ENCODE data around the gene IFT57. TPM values are rescaled to one million over a fixed set of nuclear protein-coding genes. Genes with fewer than 3 reads are reported as not detected.

The IFT57 gene
- polyA plus RNA-seq, 1 of the 3 experiments (the other 2 are of a cell fraction), result 81.6 TPM

GRCh38 chr3:108134555-108134880 is 87.7 kb downstream of the IFT57 start (continued):
- TF ChIP-seq USF2 (IDR thresholded peaks at IDR 0.05; ENCODE audit: borderline replicate concordance, low read depth, low read length), result no peak
- TF ChIP-seq MEF2A (IDR thresholded peaks at IDR 0.05; ENCODE audit: borderline replicate concordance, low read depth), result no peak
- no peak for TF ChIP-seq YY1 (IDR thresholded peaks at IDR 0.05; ENCODE audit: low read depth)
- TF ChIP-seq RAD21 (IDR thresholded peaks at IDR 0.05; ENCODE audit: low read length), result no peak
- no peak for TF ChIP-seq RXRA (IDR thresholded peaks at IDR 0.05; ENCODE audit: borderline replicate concordance, low read depth)
- TF ChIP-seq MAX (IDR thresholded peaks at IDR 0.05; ENCODE audit: low read depth), result no peak
- no peak for TF ChIP-seq RCOR1 (IDR thresholded peaks at IDR 0.05; ENCODE audit: low read length)
- no peak for TF ChIP-seq POLR2AphosphoS5 (IDR thresholded peaks at IDR 0.05; ENCODE audit: low read depth, low read length)

GRCh38 chr3:108133858-108134554 is 88.2 kb downstream of the IFT57 start:
- peaks cover 11% of the 10 kb centered on the region for H3F3A ChIP-seq (replicated peaks; ENCODE audit: insufficient read depth)

More at GRCh38 chr3:108133858-108134554, 88.2 kb downstream of the IFT57 start:
- CTCF ChIA-PET, result no interaction called here
- H3K4me2 ChIP-seq, result no peak overlapping the region
- no peak overlapping the region for H3K4me3 ChIP-seq (ENCODE audit: low read depth in 2 of 2, low read length in 1 of 2)
- H4K20me1 ChIP-seq (ENCODE audit: insufficient read depth), result no peaks in the 10 kb centered on the region
- no peaks in the 10 kb centered on the region for H3K9me3 ChIP-seq
- H2AFZ ChIP-seq (ENCODE audit: low read depth), result no peak overlapping the region
- no peak for DNase-seq
- H3K79me2 ChIP-seq (ENCODE audit: insufficient read depth), result no peaks in the 10 kb centered on the region
- no peaks in the 10 kb centered on the region for H3K27me3 ChIP-seq (ENCODE audit: insufficient read depth)
- POLR2A ChIA-PET, result no interaction called here
- H3K9ac ChIP-seq, result no peak overlapping the region
- WGBS (ENCODE audit: low lambda C conversion rate), result 85% methylated on average over 5 of the region's 5 CpGs
- TF ChIP-seq NFIC (IDR thresholded peaks at IDR 0.05; ENCODE audit: borderline replicate concordance) (no peak), USF2 (IDR thresholded peaks at IDR 0.05; ENCODE audit: borderline replicate concordance, low read depth, low read length) (no peak), CTCF (IDR thresholded peaks at IDR 0.05) (no peak)
- H3K4me1 ChIP-seq (ENCODE audit: control insufficient read depth in 1 of 2, insufficient read depth in 2 of 2, low read depth in 1 of 2, low read length in 1 of 2), result peaks cover 4 to 27% of the 10 kb centered on the region in 2 experiments; a peak in 3 of 4 replicates
- no peak overlapping the region for H3K27ac ChIP-seq (ENCODE audit: low read depth in 2 of 2, low read length in 1 of 2)
- no peaks in the 10 kb centered on the region for H3K9me2 ChIP-seq
- H3K36me3 ChIP-seq (replicated peaks in 1 of 2; ENCODE audit: control insufficient read depth in 1 of 2, insufficient read depth in 2 of 2, low read length in 1 of 2), result no peaks in the 10 kb centered on the region

Data from SK-N-SH (cell line).